Esophagus squamous epithelium (tissue), 4 donors: ENCODE results near the gene VOPP1.

Experiments
- POLR2A ChIP-seq, 4 donors: fragments of 450-650 bp; IDR thresholded peaks; one replicate each; pipeline ENCODE4 v1.6.1; 2017; ENCODE audit warnings: antibody characterized with exemption in 4 of 4, mild to moderate bottlenecking in 4 of 4, moderate library complexity in 3 of 4
- TF ChIP-seq, protein P1 (sequence below), 6 experiments: fragments of 450-650 bp in 4 of 6; fragments of 200-600 bp in 2 of 6; sonication (generic) in 2 of 6; IDR thresholded peaks; one replicate each; pipeline ENCODE4 v1.5.1; 2016 to 2019; ENCODE audit warnings: antibody characterized with exemption in 6 of 6, mild to moderate bottlenecking in 4 of 6, moderate library complexity in 4 of 6

DNA sequence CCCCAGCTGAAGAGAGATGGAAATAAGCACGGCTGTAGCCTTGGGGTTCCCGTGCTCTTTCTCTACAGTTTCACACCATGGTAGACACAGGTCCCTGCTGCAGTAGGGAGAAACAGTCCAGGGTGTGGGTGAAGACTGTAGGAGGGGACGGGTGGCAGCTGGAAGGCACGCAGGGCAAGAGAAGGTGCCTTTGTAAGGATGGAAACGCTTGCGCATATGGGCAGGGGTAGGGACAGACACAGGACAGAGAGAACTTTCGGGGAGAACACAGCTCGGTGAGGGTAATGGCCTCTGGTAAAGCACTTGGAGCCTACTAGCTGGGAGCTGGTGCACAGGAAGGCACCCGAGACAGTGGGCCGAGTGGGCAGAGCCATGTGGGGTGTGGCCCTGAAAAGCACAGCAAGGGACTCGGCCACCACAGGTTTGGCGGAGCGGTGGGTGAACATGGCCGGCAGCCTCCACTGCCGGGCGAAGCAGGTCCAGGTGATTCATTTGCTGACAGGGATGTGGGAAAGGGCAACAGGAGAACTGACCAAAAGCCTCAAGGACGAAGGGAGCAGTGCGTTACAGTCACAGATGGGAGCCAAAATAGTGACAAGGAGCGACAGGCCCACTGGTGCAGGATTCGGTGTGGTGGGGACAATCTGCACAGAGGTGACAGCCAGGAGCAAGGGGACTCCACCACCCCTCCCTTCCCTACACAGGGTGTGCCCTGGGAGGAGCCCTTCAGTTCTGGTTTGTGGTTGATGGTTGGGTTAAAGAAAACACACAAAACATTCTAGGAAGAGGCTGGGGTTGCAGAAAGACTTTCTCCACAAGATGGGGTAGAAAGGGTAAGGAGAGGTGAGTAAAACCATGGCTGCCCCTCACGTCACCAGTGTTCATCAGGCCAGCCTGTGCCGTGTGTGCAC is 97.1 kb downstream of the VOPP1 start:
- TF ChIP-seq, protein P1, sequence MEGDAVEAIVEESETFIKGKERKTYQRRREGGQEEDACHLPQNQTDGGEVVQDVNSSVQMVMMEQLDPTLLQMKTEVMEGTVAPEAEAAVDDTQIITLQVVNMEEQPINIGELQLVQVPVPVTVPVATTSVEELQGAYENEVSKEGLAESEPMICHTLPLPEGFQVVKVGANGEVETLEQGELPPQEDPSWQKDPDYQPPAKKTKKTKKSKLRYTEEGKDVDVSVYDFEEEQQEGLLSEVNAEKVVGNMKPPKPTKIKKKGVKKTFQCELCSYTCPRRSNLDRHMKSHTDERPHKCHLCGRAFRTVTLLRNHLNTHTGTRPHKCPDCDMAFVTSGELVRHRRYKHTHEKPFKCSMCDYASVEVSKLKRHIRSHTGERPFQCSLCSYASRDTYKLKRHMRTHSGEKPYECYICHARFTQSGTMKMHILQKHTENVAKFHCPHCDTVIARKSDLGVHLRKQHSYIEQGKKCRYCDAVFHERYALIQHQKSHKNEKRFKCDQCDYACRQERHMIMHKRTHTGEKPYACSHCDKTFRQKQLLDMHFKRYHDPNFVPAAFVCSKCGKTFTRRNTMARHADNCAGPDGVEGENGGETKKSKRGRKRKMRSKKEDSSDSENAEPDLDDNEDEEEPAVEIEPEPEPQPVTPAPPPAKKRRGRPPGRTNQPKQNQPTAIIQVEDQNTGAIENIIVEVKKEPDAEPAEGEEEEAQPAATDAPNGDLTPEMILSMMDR (IDR thresholded peaks at IDR 0.05), result no peak
- no peak for TF ChIP-seq POLR2A (IDR thresholded peaks at IDR 0.05)
